Osteocyte (in vitro differentiated cells): ENCODE results near the gene DCHS1. TPM values are rescaled to one million over a fixed set of nuclear protein-coding genes. Genes with fewer than 3 reads are reported as not detected.

Source experiments
- DNase-seq: peaks from one replicate; pipeline ENCODE4 v3.0.0; 2021; ENCODE audit warnings: mixed read lengths; ENCODE audit not compliant: unreplicated experiment; ENCODE audit errors: extremely low spot score
- H3K27ac Mint-ChIP-seq: one replicate; pipeline ENCODE4 v1.8.0; 2021; ENCODE audit warnings: mild to moderate bottlenecking, mixed read lengths; ENCODE audit not compliant: unreplicated experiment
- H3K27me3 Mint-ChIP-seq: one replicate; pipeline ENCODE4 v1.8.0; 2021; ENCODE audit warnings: mixed read lengths; ENCODE audit not compliant: unreplicated experiment
- H3K36me3 Mint-ChIP-seq: one replicate; pipeline ENCODE4 v1.8.0; 2021; ENCODE audit warnings: mixed read lengths; ENCODE audit not compliant: unreplicated experiment
- H3K4me1 Mint-ChIP-seq: one replicate; pipeline ENCODE4 v1.8.0; 2021; ENCODE audit warnings: mixed read lengths; ENCODE audit not compliant: unreplicated experiment
- H3K4me3 Mint-ChIP-seq: one replicate; pipeline ENCODE4 v1.8.0; 2021; ENCODE audit warnings: mild to moderate bottlenecking, moderate library complexity, mixed read lengths; ENCODE audit not compliant: unreplicated experiment
- H3K9me3 Mint-ChIP-seq: one replicate; pipeline ENCODE4 v1.8.0; 2021; ENCODE audit warnings: mixed read lengths; ENCODE audit not compliant: unreplicated experiment
- CTCF ChIP-seq: fragments of 200-600 bp; sonication (generic); IDR thresholded peaks from 2 replicates; pipeline ENCODE4 v1.5.0; 2021; ENCODE audit warnings: antibody characterized with exemption, mild to moderate bottlenecking, moderate library complexity
- total RNA-seq: library from RNA; stranded (reverse); gene quantifications from 2 replicates; pipeline ENCODE4 v1.2.1, GENCODE V29; 2021

DCHS1 gene
- total RNA-seq, 1 donor from 2014 or later: 63.0 TPM

DNA sequence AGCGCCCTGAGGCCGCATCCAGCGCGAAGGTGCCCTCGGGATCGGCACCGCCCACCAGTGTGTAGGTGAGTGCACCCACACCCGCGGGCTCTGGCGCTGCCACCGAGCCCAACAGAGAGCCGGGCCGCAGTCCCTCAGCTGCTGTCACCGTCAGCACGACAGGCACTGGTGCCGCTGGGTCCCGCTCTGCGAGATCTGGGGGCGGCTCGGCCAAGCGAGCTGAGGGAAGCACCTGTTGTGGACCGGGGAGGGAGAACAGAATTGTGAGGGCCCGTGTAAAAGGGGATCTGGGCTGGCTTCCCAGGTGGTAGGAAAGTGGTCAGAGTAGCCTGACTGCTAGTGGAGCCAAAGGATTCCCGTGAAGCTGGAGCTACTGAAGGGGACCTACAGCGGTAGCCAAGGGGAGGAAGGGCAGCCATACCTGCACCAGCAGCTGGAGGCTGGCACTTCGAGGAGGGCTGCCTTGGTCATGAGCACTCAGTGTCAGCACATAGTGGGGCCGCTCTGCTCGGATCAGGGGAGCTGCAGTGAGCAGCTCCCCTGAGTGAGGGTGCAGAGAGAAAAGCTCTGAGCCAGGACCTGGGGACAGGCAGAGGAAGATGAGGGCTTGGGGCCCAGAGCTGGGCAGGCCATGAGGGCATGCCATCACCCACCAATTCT lies 24.8 kb downstream of the DCHS1 start:
- Mint-ChIP-seq H3K9me3 (no peaks in the 10 kb centered on the region), H3K4me1 (no peaks in the 10 kb centered on the region), H3K27ac (no peak overlapping the region), H3K27me3 (no peaks in the 10 kb centered on the region), H3K4me3 (no peak overlapping the region), H3K36me3 (peaks cover 32% of the 10 kb centered on the region)
- no peak for DNase-seq
- no peak for TF ChIP-seq CTCF

DNA sequence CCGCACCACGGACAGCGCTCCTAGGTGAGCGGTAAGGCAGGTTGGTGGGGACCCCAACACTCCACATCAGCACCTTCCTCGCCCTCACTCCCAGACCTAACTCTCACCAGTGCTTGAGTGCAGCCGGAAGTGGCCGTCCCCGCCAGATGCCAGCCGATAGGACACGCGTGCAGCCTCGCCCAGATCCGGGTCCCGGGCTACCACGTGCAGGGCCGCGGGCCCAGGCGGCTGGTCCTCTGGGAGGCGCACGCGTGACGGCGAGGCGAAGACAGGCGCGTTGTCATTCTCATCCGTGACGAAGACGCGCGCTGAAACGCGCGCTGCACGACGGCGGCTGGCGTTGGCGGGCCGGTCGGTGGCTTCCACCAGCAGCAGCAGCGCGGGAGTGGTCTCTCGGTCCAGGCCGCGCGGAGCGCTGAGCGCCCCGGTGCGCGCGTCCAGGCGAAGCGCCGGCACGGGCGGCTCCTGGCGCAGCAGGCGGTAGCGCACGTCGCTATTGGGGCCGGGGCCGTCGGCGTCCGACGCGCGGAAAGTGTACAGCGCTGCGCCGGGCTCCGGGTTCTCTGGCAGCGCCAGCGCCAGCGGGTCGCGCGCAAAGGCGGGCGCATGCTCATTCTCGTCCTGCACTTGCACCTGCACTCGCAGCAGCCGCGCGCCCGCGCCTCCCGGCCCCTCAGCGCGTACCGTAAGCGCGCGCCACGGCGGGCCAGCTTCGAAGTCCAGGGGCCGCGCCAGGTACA lies 25.5 kb downstream of the DCHS1 start:
- Mint-ChIP-seq H3K4me1 (no peaks in the 10 kb centered on the region), H3K27me3 (no peaks in the 10 kb centered on the region), H3K27ac (no peak overlapping the region), H3K4me3 (no peak overlapping the region), H3K9me3 (no peaks in the 10 kb centered on the region), H3K36me3 (peaks cover 35% of the 10 kb centered on the region)
- no peak for TF ChIP-seq CTCF
- no peak for DNase-seq

- Mint-ChIP-seq H3K4me3 (no peak overlapping the region), H3K36me3 (peaks cover 35% of the 10 kb centered on the region), H3K27me3 (no peaks in the 10 kb centered on the region), H3K27ac (no peak overlapping the region), H3K4me1 (no peaks in the 10 kb centered on the region), H3K9me3 (no peaks in the 10 kb centered on the region)
- no peak for TF ChIP-seq CTCF
- no peak for DNase-seq
Observed at GRCh38 chr11:6629573-6629891, 26.1 kb downstream of the DCHS1 start.

GRCh38 chr11:6628526-6628925 lies 27.1 kb downstream of the DCHS1 start:
- Mint-ChIP-seq H3K9me3 (no peaks in the 10 kb centered on the region), H3K27ac (no peak overlapping the region), H3K27me3 (no peaks in the 10 kb centered on the region), H3K36me3 (peaks cover 39% of the 10 kb centered on the region), H3K4me1 (no peaks in the 10 kb centered on the region), H3K4me3 (no peak overlapping the region)
- no peak for DNase-seq
- no peak for TF ChIP-seq CTCF

- Mint-ChIP-seq H3K4me3 (no peak overlapping the region), H3K36me3 (peaks cover 34% of the 10 kb centered on the region), H3K4me1 (no peaks in the 10 kb centered on the region), H3K27ac (no peak overlapping the region), H3K9me3 (no peaks in the 10 kb centered on the region), H3K27me3 (no peaks in the 10 kb centered on the region)
- no peak for TF ChIP-seq CTCF
- no peak for DNase-seq
Observed at GRCh38 chr11:6627762-6628241, 27.8 kb downstream of the DCHS1 start.
